ENCODE results near the gene DNAH6.

Gene DNAH6

DNA sequence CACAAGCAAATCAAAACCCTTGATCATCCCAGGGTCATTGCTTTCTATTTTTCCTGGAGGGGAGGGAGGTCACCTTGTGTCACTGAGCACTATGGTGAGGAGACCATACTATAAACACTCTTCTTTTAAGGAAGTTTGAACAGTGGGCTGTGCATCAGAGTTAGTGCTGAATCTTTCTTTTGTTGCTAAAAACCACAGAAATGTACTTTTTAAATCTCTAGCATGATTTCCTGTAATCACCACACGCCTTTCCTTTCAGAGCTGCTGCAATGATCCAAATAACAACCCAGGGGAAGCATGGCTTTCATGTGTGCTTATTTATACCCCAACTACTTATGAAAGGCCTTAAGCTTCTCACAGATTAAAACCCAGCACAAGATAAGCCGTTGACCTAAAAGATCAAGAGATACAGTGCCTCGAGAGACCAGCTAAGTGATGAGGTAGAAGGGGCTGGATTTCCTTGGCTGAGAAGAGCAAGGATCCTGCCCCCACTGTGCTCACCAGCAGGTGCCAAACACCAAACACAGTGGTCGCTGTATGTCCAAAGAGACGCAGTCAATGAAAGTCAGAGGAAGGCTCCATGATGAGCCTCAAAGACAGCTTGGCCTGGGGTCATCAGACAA is 329.9 kb downstream of the DNAH6 start:
- DNase-seq (ENCODE audit: low spot score): no peak
- TF ChIP-seq, protein P1, sequence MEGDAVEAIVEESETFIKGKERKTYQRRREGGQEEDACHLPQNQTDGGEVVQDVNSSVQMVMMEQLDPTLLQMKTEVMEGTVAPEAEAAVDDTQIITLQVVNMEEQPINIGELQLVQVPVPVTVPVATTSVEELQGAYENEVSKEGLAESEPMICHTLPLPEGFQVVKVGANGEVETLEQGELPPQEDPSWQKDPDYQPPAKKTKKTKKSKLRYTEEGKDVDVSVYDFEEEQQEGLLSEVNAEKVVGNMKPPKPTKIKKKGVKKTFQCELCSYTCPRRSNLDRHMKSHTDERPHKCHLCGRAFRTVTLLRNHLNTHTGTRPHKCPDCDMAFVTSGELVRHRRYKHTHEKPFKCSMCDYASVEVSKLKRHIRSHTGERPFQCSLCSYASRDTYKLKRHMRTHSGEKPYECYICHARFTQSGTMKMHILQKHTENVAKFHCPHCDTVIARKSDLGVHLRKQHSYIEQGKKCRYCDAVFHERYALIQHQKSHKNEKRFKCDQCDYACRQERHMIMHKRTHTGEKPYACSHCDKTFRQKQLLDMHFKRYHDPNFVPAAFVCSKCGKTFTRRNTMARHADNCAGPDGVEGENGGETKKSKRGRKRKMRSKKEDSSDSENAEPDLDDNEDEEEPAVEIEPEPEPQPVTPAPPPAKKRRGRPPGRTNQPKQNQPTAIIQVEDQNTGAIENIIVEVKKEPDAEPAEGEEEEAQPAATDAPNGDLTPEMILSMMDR (IDR thresholded peaks at IDR 0.05; ENCODE audit: extremely low read depth, missing control alignments): no peak

DNA sequence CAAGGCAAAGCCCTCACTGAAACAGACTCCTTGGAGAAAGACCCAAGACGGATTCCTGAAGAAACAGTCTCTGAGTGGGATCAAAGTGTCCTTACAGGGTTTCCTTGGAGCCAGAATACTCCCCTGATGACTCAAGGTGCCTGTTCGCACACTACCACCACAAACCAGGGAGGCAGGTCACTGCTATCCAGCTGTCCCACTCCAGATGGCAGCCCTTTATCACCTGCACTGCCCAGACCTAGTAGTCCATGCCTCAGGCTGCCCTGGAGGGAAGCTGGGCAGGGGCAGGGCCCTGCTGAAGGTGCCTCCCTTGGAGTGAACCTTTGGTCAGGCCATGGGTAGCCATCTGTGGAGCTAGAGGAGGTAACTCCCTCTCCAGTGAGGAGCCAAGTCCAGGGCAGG is 330.4 kb downstream of the DNAH6 start:
- TF ChIP-seq, protein P1 (IDR thresholded peaks at IDR 0.05; ENCODE audit: extremely low read depth, missing control alignments): no peak
- DNase-seq (ENCODE audit: low spot score): no peak

DNA sequence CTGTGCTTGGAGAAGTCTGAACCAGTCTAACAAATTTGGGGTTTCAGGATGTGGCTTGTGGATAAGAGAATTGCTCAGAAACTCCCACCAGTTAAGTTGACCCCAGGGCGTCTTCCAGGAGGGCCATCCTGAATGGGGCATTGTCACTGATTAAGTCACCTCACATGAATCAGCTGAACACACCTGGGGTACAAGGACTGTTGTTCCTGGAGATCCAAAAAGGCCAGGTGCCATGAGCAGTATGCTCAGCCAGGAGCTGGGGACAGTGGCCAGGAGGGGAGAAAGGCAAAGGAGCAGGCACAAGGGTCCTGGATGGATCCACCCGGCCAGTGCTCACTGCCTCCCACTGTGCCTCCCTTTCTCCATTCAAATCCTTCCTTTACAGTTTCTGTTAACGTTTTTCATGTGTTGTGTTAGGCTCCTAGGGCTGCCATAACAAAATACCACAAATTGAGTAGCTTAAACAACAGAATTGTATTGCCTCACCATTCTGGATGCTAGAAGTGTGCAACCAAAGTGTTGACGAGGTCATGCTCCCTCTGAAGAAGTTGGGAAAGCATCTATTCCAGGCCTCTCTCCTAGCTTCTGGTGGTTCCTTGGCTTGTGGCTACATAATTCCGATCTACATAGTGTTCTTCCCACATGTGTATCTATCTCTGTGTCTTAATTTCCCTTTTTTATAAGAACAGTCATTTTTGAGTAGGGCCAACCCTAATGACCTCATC is 331.2 kb downstream of the DNAH6 start:
- TF ChIP-seq, protein P1 (IDR thresholded peaks at IDR 0.05; ENCODE audit: extremely low read depth, missing control alignments): no peak

DNA sequence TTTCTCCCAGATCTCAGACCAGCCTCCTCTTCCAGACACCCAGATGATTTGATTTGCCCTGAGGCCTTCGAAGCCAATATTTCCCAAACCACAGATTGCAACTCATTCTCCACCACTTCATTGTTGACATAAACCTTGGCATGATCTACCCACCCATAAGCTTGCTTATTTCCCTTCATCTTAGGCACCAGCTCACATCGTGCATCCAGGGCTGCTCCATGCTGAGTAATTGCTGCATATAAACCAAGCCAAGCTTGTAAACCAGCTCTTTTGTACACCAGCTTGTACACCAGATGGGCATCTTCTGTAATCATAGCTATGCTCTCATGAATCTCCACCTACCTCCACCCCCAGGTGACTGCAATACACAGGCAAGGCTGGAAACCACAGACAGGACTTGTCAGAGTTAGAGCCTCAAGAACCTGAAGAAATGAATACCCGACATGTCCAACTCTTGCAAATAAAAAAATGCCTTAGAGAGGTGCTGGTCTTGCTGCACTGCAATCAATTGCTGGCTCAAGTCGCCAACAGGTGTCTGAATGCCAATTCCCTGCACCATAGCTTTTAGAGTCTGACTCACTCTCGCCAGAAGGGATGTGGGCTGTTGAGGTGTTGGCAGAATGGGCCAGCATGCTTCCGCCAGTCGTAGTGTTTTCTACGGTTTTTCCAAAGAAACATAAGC is 333.1 kb downstream of the DNAH6 start:
- no peak for DNase-seq (ENCODE audit: low spot score)
- TF ChIP-seq, protein P1 (IDR thresholded peaks at IDR 0.05; ENCODE audit: extremely low read depth, missing control alignments): no peak

More for the DNA sequence above, 331.2 kb downstream of the DNAH6 start:
- no peak for DNase-seq (ENCODE audit: low spot score)

DNA sequence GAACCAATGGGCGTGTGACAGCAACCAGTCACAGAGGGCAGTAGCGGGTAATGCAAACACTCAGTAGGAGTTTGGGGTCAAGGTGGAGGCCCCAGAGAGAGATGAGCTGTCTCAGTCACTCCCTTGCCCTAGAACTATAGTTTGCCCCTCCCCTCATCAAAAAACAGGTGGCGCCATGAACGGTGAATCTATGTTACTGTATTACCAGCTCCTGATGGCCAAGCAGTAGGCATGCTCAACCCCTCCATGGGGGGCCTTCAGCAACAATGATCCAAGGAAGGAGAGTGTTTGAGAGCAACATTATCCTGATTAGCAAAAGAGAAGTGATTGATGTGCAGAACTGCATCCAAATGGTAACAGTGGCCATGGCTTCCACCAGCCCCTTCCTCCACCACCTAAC is 334.2 kb downstream of the DNAH6 start:
- TF ChIP-seq, protein P1 (IDR thresholded peaks at IDR 0.05; ENCODE audit: extremely low read depth, missing control alignments): no peak
- DNase-seq (ENCODE audit: low spot score): no peak

DNA sequence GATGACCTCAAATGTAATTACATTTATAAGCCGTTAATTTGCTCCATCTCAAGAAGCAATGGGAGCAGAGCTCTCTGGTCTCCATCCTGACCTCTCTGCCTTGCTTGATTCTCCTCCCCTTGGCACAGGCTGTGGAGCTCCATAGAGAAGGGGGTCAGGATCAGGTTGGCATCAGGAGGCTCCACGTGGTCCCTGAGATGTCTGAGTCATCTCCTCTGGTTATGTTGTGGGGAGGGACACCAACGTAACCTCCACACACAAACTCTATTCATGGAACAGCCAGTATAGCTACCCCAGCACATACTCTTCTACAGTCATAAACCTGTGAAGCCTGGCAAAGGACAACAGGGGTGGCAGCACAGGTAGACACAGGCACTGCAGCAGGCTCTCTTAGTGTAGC is 335.6 kb downstream of the DNAH6 start:
- no peak for DNase-seq (ENCODE audit: low spot score)
- TF ChIP-seq, protein P1 (IDR thresholded peaks at IDR 0.05; ENCODE audit: extremely low read depth, missing control alignments): no peak

DNA sequence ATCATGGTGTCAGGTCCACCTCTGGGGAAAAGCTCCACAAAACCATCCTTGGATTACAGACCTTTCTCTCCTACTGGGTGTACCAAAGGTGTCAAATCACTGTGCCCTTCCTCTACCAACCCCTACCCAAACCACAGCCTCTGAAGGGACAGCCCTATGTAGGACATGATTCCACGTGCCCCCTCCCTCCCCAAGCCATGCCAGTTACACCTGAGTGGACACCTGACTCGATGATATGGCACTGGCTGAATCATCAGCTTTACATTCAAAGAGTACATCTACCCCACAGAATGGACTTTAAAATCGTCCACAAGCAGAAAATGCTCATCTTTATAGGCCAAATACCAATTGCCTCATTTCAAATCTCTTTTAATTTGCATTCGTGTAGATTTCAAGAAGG is 338.6 kb downstream of the DNAH6 start:
- TF ChIP-seq, protein P1 (IDR thresholded peaks at IDR 0.05; ENCODE audit: extremely low read depth, missing control alignments): no peak
- no peak for DNase-seq (ENCODE audit: low spot score)
